HepG2 (cell line): Measurements from ENCODE around the gene ADAT3. TPM values are rescaled to one million over a fixed set of nuclear protein-coding genes. Genes with fewer than 3 reads are reported as not detected.
A peak's percentile ranks its signal among the peaks of the same experiment; 100 is the strongest.

Source experiments
- HNRNPL ChIP-seq: fragments of 200-400 bp; formaldehyde crosslinking; IDR thresholded peaks from 2 replicates; pipeline ENCODE4 v1.6.1; 2017; ENCODE audit warnings: mild to moderate bottlenecking, low read depth, low read length
- SP140L ChIP-seq: sonication (generic); formaldehyde crosslinking; IDR thresholded peaks from 2 replicates; pipeline ENCODE4 v1.4.0; 2020; ENCODE audit warnings: missing genetic modification reagents, borderline replicate concordance
- UBTF ChIP-seq: sonication (generic); formaldehyde crosslinking; IDR thresholded peaks from 2 replicates; pipeline ENCODE4 v1.4.0; 2020; ENCODE audit warnings: mild to moderate bottlenecking, missing genetic modification reagents
- ZMAT3 ChIP-seq: sonication (generic); formaldehyde crosslinking; conservative IDR thresholded peaks from 2 replicates; pipeline ENCODE4 v1.7.0; 2021; ENCODE audit warnings: missing genetic modification reagents
- ZNF407 ChIP-seq: sonication (generic); formaldehyde crosslinking; IDR thresholded peaks from one replicate; pipeline ENCODE4 v1.5.1; 2020; ENCODE audit warnings: mild to moderate bottlenecking, missing genetic modification reagents; ENCODE audit errors: not compliant biosample characterization
- ZNF781 ChIP-seq: sonication (generic); formaldehyde crosslinking; IDR thresholded peaks from 2 replicates; pipeline ENCODE4 v1.5.1; 2020; ENCODE audit warnings: borderline replicate concordance, mild to moderate bottlenecking, missing genetic modification reagents; ENCODE audit errors: not compliant biosample characterization
- polyA plus RNA-seq, 8 experiments: library from polyadenylated mRNA; depleted of rRNA in 3 of 8; stranded (reverse) in 7 of 8; unstranded in 1 of 8; fragments of >200 nt; fragmentation: Illumina TruSeq in 4 of 8; extraction: Trizol in 4 of 8; gene quantifications; 2 replicates each; pipeline versions ENCODE4 v1.2.1 to v1.2.3, GENCODE V29; 2011 to 2016; ENCODE audit warnings: low read depth in 4 of 8, missing spikeins in 1 of 8, mixed read lengths in 1 of 8; ENCODE audit not compliant: insufficient read depth in 1 of 8
- total RNA-seq, 5 experiments: library from RNA; depleted of rRNA; stranded (reverse); fragments of >200 nt; fragmentation: Illumina TruSeq; extraction: Trizol; gene quantifications; 2 replicates each; pipeline ENCODE4 v1.2.3, GENCODE V29; 2016; ENCODE audit warnings: low read depth in 1 of 5
- TF ChIP-seq, protein P1 (sequence below): sonication (generic); formaldehyde crosslinking; IDR thresholded peaks from 2 replicates; pipeline ENCODE4 v1.5.0; 2020; ENCODE audit warnings: mild to moderate bottlenecking, missing genetic modification reagents, moderate library complexity
- TF ChIP-seq, protein P2 (sequence below): sonication (generic); formaldehyde crosslinking; IDR thresholded peaks from 2 replicates; pipeline ENCODE4 v1.5.1; 2020; ENCODE audit warnings: missing genetic modification reagents, mild to moderate bottlenecking, borderline replicate concordance
- TF ChIP-seq, protein P3 (sequence below): IDR thresholded peaks from 2 replicates; pipeline ENCODE4 v1.6.1; 2016; ENCODE audit warnings: low read depth, control low read depth
- TF ChIP-seq, protein P4 (sequence below): sonication (generic); formaldehyde crosslinking; IDR thresholded peaks from 2 replicates; pipeline ENCODE4 v1.4.0; 2020; ENCODE audit warnings: missing genetic modification reagents

ADAT3 gene
- total and polyA plus RNA-seq, 2 of the 13 experiments (the other 11 are each of a cell fraction or from before 2014, with no cell fraction given) = 0.95 to 3.5 TPM

DNA sequence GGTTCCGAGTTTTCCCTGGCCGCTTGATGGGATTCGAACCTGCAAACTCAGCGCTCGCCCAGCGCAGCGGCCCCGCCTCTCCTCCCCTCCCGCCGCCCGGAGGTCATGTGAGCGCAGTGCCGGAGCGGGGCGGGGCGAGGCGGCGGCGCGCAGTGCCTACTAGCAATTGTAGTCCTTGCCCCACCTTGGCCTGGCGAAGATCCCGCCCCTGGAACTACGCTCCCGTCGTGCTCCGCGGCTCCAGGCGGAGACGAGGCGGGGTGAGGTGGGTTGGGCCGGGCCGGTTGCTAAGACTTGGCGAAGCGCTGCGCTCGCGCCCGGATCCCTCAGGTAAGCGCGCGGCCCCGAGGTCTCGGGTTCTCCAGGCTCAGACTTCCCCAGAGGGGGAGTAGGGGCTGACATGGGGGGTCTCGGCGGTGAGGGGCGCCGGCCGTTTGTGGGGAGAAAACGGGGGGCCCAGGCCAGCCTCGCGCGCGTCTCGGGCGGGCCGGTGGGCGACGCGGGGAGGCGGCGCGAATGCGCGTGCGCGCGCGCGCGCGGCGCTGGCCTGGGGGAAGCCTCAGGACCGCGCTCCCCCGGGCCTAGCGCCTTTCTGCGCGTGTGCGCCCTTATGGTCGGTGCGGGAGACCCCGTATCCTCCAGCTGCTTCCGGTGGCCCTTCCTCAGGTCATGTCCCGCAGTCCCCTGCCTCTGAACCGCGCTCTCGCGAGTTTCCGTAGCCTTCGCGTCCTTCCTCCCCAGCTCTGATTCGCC, at the start of gene ADAT3, which contains the start of gene SCAMP4 (continued):
- TF ChIP-seq, protein P1, sequence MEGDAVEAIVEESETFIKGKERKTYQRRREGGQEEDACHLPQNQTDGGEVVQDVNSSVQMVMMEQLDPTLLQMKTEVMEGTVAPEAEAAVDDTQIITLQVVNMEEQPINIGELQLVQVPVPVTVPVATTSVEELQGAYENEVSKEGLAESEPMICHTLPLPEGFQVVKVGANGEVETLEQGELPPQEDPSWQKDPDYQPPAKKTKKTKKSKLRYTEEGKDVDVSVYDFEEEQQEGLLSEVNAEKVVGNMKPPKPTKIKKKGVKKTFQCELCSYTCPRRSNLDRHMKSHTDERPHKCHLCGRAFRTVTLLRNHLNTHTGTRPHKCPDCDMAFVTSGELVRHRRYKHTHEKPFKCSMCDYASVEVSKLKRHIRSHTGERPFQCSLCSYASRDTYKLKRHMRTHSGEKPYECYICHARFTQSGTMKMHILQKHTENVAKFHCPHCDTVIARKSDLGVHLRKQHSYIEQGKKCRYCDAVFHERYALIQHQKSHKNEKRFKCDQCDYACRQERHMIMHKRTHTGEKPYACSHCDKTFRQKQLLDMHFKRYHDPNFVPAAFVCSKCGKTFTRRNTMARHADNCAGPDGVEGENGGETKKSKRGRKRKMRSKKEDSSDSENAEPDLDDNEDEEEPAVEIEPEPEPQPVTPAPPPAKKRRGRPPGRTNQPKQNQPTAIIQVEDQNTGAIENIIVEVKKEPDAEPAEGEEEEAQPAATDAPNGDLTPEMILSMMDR (CRISPR knock-in tag) = no peak
- TF ChIP-seq HNRNPL (0 out of 2 replicates have a peak, but pooled peaks have one; percentile 23), ZMAT3 (CRISPR knock-in tag) (0 out of 2 replicates have a peak, but pooled peaks have one; percentile 3), ZNF781 (no peak), UBTF (CRISPR knock-in tag) (peak; percentile 24; the same call in 1 of the 2 replicates), ZNF407 (CRISPR knock-in tag) (peak; percentile 27), SP140L (no peak)
- TF ChIP-seq, protein P2, sequence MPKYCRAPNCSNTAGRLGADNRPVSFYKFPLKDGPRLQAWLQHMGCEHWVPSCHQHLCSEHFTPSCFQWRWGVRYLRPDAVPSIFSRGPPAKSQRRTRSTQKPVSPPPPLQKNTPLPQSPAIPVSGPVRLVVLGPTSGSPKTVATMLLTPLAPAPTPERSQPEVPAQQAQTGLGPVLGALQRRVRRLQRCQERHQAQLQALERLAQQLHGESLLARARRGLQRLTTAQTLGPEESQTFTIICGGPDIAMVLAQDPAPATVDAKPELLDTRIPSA (CRISPR knock-in tag) = no peak
- TF ChIP-seq, protein P3, sequence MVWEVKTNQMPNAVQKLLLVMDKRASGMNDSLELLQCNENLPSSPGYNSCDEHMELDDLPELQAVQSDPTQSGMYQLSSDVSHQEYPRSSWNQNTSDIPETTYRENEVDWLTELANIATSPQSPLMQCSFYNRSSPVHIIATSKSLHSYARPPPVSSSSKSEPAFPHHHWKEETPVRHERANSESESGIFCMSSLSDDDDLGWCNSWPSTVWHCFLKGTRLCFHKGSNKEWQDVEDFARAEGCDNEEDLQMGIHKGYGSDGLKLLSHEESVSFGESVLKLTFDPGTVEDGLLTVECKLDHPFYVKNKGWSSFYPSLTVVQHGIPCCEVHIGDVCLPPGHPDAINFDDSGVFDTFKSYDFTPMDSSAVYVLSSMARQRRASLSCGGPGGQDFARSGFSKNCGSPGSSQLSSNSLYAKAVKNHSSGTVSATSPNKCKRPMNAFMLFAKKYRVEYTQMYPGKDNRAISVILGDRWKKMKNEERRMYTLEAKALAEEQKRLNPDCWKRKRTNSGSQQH (CRISPR knock-in tag) = peak; percentile 71; the same call in 1 of the 2 replicates
- TF ChIP-seq, protein P4, sequence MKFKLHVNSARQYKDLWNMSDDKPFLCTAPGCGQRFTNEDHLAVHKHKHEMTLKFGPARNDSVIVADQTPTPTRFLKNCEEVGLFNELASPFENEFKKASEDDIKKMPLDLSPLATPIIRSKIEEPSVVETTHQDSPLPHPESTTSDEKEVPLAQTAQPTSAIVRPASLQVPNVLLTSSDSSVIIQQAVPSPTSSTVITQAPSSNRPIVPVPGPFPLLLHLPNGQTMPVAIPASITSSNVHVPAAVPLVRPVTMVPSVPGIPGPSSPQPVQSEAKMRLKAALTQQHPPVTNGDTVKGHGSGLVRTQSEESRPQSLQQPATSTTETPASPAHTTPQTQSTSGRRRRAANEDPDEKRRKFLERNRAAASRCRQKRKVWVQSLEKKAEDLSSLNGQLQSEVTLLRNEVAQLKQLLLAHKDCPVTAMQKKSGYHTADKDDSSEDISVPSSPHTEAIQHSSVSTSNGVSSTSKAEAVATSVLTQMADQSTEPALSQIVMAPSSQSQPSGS (CRISPR knock-in tag) = no peak
